Measurements from ENCODE around the gene TMEM106B.

The TMEM106B gene

GRCh38 chr7:12229046-12229445 lies 18.0 kb downstream of the TMEM106B start:
- no peak for DNase-seq

DNA sequence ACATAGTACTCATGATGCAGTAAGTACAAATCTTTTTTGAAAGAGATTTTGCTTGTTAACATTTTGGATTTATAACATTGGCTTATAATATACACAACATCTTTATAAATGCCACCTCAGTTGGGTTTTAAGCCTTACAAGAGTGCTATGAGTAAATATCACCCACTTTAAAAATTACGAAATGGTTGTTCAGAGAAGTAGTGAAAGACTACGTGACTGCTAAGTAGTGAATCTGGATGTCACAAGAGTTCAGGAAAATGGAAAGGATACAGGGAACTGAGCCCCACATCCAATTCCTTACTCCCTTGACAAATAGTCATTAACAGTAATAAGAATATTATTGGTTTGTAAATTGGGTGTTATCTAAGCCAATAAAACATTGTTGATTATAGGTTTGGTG lies 20.0 kb downstream of the TMEM106B start:
- no peak for DNase-seq

DNA sequence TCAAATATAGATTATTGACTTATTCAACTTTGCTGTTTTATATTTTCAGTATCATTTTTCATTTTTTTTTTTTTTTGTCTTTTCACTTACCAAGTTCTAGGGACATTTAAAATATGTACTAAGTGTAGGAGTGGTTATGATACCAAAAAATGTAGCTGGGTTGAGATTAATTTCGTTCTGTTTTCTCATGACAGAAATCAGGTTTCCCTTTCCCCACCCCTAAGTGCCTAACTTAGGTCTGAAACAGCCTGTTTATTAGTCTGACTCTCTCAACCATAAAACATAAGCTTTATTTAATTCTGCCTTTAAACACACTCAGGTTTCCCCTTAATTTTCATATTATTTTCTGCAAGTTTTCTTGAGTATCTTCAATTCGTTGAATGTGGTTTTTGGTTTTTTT lies 22.1 kb downstream of the TMEM106B start:
- no peak for DNase-seq

GRCh38 chr7:12234334-12234865 lies 23.3 kb downstream of the TMEM106B start:
- no peak for DNase-seq

- no peak for DNase-seq
Measured at GRCh38 chr7:12235970-12236369, 24.9 kb downstream of the TMEM106B start.

DNA sequence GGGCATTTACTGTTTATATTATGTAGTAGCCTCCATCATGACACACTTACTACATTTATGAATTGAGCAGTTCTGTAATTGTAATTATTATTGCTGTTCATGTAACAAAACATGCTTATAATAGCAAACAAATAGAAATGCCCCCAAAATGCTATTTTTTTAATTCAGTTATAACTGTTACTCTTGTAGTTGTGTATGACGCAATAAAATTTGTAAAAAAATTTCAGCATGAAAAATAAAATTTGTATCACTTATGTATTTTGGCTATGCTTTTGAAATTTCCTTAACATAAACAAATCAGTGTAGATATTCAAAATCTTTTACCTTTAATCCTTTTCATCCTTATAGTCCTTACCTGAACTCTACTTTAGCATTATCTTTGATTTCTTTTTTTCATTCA lies 25.9 kb downstream of the TMEM106B start:
- no peak for DNase-seq

DNA sequence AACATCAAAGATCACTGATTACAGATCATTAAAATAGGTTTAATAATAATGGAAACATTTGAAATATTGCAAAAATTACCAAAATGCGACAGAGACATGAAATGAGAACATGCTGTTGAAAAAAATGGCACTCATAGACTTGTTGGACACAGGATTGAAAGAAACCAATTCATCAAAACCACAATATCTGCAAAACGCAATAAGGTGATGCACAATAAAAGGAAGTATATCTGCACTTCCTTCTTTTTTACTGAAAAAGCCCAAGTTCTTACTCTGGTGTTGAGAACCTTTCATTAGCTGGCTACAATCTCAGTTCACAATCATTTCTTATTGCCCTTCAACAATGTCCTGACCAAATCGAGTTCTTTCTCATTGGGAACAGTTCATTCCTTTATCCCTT lies 28.7 kb downstream of the TMEM106B start:
- no peak for DNase-seq

- no peak for DNase-seq
Measured at GRCh38 chr7:12244129-12244528, 33.0 kb downstream of the TMEM106B start.

GRCh38 chr7:12244694-12245093 lies 33.6 kb downstream of the TMEM106B start:
- no peak for DNase-seq

DNA sequence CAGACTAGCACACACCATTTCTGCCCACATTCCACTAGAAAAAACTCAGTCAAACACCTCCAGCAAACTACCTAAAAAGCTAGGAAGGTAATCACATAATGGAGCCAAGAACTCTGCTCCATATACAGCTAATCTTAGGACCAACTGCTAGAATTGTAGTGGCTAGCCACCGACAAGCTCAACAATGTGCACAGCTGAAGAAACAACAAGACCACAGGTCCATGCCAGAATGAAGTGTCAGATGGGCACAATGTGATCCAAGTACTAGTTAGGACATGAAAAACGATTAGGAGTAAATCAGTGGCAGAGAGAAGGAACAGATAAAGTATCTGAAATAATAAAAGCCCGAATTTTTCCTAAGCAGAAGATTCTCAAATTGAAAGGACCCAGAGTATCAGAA lies 38.6 kb downstream of the TMEM106B start:
- no peak for DNase-seq

GRCh38 chr7:12250232-12250631 lies 39.1 kb downstream of the TMEM106B start:
- DNase-seq = no peak

DNA sequence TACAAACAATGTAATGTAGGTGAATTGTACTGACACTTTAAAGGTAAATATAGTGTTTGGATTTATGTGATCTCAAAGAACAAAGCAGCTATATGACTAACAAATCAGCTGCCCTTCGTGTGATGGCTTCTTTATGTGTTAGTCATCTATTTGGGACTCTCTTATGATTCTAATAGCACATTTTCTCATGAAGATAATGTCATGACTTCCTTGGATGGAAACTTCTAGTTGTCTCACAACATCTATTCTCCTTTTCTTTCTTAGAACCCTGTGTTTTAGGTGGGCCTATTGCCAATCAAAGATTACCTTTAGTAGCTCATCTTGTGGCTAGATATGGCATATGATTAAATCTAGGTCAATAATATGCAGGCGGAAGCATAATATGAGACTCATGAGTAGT lies 45.0 kb downstream of the TMEM106B start:
- no peak for DNase-seq

DNA sequence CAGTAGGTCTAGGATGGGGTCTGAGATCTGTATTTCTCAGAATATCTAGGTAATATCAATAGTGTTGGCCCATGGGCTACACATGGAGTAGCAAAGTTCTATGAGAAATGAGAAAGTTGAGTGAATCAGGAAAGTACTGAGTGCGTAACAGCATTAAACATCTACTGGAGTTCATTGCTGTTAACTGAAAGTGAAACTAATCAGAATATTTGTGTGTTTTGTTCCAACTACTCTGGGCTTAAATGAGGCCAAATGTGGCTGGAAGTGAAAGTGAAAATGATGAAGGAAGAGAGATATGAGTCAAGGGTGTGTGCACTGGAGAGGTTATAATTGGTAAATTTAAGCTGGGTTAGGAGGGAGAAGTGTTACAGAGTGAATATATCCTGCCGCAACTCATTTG lies 46.5 kb downstream of the TMEM106B start:
- no peak for DNase-seq

DNA sequence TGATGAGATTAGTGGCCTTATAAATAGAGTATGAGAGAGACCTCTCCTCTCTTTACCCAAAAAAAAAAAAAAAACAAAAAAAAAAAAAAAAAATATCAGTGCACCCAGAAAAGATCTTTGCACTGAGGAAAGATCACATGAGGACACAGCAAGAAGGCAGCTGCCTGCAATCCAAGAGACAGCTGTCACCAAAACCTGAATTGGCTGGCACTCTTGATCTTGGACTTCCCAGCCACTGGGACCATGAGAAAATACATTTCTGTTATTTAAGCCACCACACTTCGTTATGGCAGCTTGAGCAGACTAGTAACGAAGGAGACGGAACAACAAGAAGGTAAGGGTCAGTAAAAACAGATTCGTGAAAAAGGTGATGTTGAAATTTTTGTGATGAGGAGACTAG lies 47.0 kb downstream of the TMEM106B start:
- DNase-seq = no peak

- no peak for DNase-seq
Measured at GRCh38 chr7:12267542-12267941, 56.4 kb downstream of the TMEM106B start.

- no peak for DNase-seq
Measured at GRCh38 chr7:12269100-12269895, 58.2 kb downstream of the TMEM106B start.

GRCh38 chr7:12281038-12281437 lies 69.9 kb downstream of the TMEM106B start:
- DNase-seq = no peak

DNA sequence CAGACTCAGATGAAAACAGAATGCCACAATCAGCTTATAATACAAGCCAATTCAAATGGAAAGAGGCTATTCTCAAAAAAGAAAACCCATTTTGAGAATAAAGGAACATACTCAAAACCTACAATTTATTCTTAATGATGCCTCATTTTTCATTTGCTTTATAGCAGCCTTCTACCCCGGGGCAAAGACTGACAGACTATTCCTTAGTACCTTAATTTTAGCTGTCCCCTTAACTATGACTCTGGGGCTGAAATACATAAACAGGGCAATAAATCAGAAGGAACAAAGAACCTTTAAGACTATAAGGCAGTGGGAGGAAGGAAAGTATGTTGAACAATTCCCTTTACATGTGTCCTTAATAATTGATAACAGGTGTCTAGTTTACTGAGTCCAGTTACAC lies 76.8 kb downstream of the TMEM106B start:
- no peak for DNase-seq

GRCh38 chr7:12289996-12290395 lies 78.9 kb downstream of the TMEM106B start:
- DNase-seq = no peak

DNA sequence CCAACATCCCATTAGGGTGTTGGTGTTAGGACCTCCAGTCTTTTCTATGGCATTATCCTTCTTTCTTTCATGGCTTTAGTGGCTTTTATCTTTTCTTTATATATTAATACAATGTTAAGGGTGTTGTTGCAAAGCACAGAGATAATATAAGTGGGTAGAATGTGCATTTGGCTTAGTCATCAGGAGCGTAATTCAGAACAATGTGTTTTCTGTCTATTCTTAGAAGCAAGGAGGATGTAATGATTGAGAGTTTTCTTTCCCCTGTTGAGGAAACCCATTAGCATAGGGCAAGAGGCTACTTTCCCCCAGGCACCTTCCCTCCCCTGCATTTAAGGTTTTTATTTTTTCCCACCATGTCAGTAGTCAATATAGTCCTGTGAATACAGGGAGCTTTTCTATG lies 79.7 kb downstream of the TMEM106B start:
- no peak for DNase-seq

GRCh38 chr7:12291870-12292269 lies 80.8 kb downstream of the TMEM106B start:
- DNase-seq = no peak
